Kidney epithelial cell (primary cell): ENCODE data around the gene PCYT2. TPM values are rescaled to one million over a fixed set of nuclear protein-coding genes. Genes with fewer than 3 reads are reported as not detected.

Source experiments
- DNase-seq: peaks from one replicate; pipeline ENCODE4 v3.0.0-alpha.2; 2010; ENCODE audit warnings: low read depth
- H3K27me3 ChIP-seq: 2 replicates; pipeline ENCODE4 v1.6.0; 2011; ENCODE audit warnings: low read length; ENCODE audit not compliant: control insufficient read depth, insufficient read depth
- H3K36me3 ChIP-seq: 2 replicates; pipeline ENCODE4 v1.5.1; 2011; ENCODE audit warnings: low read length; ENCODE audit not compliant: control insufficient read depth, insufficient read depth
- H3K4me3 ChIP-seq: 2 replicates; pipeline ENCODE4 v1.5.1; 2011; ENCODE audit warnings: low read depth, mild to moderate bottlenecking, control low read depth, low read length
- total RNA-seq: library from RNA; depleted of rRNA; stranded (reverse); fragments of >200 nt; gene quantifications from 2 replicates; pipeline ENCODE4 v1.2.3, GENCODE V29; 2015
- TF ChIP-seq, protein P1 (sequence below): IDR thresholded peaks from 2 replicates; pipeline ENCODE4 v1.5.1; 2011; ENCODE audit warnings: mild to moderate bottlenecking, moderate library complexity, low read length, control low read depth, inconsistent platforms; ENCODE audit not compliant: insufficient read depth, poor library complexity, severe bottlenecking

PCYT2 gene
- total RNA-seq, 1 donor from 2014 or later, result 30.4 TPM

DNA sequence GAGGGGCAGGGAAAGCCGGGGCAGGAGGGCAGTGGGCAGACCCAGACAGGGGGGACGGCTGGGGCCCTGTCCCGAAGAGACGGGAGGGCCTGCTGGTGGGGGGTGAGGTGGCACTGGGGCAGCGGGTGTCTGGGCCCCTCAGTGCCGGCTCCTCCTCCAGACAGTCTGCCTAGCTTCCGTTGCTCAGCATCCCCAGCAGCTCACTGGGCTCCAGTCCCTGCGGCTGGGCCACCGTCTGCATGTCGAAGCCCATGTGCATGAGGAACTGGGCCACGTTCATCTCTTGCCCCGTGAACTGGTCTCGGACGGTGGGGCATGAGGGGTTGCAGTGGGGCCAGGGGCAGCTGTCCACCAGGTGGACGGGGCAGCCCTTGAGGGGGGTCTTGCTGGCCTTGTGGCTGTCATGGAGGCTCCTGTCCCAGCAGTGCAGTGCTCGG lies 41.6 kb upstream of the PCYT2 start:
- TF ChIP-seq, protein P1, sequence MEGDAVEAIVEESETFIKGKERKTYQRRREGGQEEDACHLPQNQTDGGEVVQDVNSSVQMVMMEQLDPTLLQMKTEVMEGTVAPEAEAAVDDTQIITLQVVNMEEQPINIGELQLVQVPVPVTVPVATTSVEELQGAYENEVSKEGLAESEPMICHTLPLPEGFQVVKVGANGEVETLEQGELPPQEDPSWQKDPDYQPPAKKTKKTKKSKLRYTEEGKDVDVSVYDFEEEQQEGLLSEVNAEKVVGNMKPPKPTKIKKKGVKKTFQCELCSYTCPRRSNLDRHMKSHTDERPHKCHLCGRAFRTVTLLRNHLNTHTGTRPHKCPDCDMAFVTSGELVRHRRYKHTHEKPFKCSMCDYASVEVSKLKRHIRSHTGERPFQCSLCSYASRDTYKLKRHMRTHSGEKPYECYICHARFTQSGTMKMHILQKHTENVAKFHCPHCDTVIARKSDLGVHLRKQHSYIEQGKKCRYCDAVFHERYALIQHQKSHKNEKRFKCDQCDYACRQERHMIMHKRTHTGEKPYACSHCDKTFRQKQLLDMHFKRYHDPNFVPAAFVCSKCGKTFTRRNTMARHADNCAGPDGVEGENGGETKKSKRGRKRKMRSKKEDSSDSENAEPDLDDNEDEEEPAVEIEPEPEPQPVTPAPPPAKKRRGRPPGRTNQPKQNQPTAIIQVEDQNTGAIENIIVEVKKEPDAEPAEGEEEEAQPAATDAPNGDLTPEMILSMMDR, result no peak
- no peak for DNase-seq
- no peak overlapping the region for H3K4me3 ChIP-seq
- H3K27me3 ChIP-seq, result peaks cover 13% of the 10 kb centered on the region
- H3K36me3 ChIP-seq, result no peaks in the 10 kb centered on the region

DNA sequence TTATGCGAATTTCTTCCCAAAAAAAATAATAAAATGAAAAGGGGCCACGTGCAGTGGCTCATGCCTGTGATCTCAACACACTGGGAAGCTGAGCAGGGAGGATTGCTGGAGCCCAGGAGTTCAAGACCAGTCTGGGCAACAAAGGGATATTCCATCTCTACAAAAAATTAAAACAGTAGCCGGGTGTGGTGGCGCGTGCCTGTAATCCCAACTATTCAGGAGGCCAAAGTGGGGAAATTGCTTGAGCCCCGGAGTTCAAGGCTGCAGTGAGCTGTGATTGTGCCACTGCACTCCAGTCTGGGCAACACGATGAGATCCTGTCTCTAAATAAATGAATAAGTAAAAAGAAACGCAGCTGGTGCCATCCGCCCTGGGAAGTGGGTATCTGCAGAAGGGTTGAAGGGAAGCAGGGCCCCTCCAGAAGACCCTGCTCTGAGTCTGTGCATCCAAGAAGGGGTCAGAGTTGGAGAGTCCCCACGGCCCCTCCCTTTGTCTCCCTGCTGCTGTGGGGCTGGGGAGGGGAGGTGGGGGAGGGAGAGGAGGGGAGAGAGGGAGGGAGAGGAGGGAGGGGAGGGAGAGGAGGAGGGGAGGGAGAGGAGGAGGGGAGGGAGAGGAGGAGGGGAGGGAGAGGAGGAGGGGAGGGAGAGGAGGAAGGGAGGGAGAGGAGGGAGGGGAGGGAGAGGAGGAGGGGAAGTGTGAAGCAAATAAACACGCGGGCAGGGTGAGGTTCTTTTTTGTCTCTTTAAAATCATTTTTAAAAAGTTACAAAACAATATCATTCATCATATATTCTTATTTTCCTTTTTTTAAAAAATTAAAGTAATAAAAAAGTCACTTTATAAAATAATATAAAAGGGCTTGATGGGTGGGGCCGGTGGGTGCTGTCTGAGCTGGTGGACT lies 40.8 kb upstream of the PCYT2 start:
- Histone ChIP-seq H3K27me3 (peaks cover 8% of the 10 kb centered on the region), H3K4me3 (no peak overlapping the region), H3K36me3 (no peaks in the 10 kb centered on the region)
- TF ChIP-seq, protein P1, result no peak
- no peak for DNase-seq

DNA sequence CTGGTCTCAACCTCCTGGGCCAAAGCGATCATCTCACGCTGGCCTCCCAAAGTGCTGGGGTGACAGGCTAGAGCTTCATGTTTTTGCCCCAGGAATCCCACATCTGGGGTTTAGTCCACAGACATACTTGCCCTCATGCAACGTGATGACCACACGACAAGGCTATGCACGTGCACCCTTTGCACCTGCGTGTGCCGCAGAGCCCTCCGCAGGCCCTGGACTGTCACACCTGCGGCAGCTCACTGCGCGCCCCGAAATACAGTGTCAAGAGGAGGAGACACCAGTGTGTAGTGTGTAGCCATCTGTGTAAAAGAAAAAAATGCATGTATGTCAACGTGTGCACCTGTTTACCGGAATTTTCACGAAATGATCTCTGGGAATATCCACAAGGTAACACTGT lies 39.3 kb upstream of the PCYT2 start:
- Histone ChIP-seq H3K27me3 (peaks cover 6% of the 10 kb centered on the region), H3K36me3 (no peaks in the 10 kb centered on the region), H3K4me3 (no peak overlapping the region)
- no peak for DNase-seq
- TF ChIP-seq, protein P1, result no peak

DNA sequence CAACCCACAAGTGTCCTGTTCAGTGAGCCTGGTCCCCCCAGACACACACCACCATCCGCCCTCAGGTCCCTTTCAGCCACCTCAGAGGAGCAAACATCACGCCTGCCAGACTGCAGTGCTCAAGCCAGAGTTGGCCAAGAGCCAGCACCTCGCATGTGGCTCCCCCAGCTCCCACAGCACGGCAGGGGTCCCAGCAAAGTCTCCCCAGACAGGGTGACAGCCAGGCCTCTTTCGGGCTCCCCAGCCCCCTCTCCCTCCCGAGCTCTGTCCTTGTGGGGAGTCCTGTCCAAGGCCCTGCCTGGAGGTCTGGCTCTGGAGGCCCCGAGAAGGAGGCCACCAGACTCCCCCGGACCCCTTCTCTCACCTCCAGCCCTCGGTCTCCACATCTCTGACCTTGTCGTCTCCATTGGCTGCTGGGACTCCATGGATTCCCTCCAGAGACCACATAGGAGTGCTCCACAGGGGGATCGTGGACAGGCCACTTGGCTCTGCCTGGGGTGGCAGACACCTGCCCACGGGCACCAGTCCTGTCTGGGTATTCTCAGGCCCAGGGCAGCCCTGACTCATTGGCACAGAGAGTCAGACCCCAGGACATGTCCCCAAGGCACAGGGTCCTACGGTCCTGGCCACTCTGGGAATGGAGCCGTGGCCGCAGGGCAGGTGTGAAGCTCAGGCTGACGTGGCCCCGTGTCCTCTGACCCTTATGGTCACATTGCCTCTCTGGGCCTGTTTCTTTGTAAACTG lies 37.6 kb upstream of the PCYT2 start:
- TF ChIP-seq, protein P1, result no peak
- Histone ChIP-seq H3K36me3 (no peaks in the 10 kb centered on the region), H3K4me3 (no peak overlapping the region), H3K27me3 (peaks cover 15% of the 10 kb centered on the region)
- no peak for DNase-seq

DNA sequence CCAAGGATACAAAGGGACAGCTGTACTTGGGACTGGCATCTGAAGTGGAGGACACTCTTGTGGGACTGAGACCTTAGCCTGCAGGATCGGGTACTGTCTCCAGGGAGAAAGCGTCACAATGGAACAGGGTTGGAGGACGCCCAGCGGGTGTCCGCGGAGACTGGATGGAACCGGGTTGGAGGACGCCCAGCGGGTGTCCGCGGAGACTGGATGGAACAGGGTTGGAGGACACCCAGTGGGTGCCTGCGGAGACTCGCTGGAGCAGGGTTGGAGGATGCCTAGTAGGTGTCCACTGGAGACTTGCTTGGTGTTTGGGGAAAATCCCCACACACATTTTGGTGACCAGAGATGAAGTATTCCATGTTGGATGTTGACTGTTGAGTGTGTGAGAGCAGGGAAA lies 36.0 kb upstream of the PCYT2 start, which contains the start of gene MYADML2:
Gene MYADML2 (minus strand): TSS at position 45 of the 400 bp plus-strand sequence. CDS start 5,492 bp downstream, outside the sequence.
- DNase-seq, result no peak

More for the DNA sequence above, 36.0 kb upstream of the PCYT2 start, which contains the start of gene MYADML2:
- H3K36me3 ChIP-seq, result no peaks in the 10 kb centered on the region
- H3K27me3 ChIP-seq, result peaks cover 11% of the 10 kb centered on the region
- TF ChIP-seq, protein P1, result no peak
- no peak within 1 kb of the TSS for H3K4me3 ChIP-seq
